ENCODE measurements around the gene KSR2.

KSR2 gene

GRCh38 chr12:117968151-117968789, 520 bp downstream of the KSR2 start:
- no peak for DNase-seq (ENCODE audit: low read depth)
- TF ChIP-seq, protein P1, sequence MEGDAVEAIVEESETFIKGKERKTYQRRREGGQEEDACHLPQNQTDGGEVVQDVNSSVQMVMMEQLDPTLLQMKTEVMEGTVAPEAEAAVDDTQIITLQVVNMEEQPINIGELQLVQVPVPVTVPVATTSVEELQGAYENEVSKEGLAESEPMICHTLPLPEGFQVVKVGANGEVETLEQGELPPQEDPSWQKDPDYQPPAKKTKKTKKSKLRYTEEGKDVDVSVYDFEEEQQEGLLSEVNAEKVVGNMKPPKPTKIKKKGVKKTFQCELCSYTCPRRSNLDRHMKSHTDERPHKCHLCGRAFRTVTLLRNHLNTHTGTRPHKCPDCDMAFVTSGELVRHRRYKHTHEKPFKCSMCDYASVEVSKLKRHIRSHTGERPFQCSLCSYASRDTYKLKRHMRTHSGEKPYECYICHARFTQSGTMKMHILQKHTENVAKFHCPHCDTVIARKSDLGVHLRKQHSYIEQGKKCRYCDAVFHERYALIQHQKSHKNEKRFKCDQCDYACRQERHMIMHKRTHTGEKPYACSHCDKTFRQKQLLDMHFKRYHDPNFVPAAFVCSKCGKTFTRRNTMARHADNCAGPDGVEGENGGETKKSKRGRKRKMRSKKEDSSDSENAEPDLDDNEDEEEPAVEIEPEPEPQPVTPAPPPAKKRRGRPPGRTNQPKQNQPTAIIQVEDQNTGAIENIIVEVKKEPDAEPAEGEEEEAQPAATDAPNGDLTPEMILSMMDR (conservative IDR thresholded peaks at IDR 0.05; ENCODE audit: control insufficient read depth, insufficient read depth, low read depth, low read length) = no peak
- H3K4me3 ChIP-seq (ENCODE audit: control insufficient read depth, low read depth, low read length) = no peak overlapping the region

DNA sequence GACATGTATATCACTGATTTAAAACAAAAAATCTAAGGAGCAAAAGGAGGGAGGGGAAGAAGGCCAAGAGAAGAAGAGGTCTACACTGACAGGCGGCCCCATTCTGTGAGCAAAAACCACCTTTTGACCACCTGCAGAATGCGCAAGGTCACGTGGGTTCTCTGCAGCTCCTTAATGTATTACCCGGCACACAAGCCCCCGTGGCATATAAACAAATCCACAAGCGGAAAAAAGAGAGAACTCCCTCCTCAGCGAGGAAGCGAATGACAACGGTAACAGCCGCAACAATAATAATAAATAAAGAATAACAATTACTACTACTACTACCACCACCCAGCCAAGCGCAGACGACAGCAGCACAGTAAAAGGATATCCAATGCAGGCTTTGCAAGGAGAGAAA, 1.3 kb downstream of the KSR2 start:
- no peak for DNase-seq (ENCODE audit: low read depth)
- H3K4me3 ChIP-seq (ENCODE audit: control insufficient read depth, low read depth, low read length) = no peak overlapping the region
- TF ChIP-seq, protein P1 (conservative IDR thresholded peaks at IDR 0.05; ENCODE audit: control insufficient read depth, insufficient read depth, low read depth, low read length) = no peak

GRCh38 chr12:117967043-117967442, 1.7 kb downstream of the KSR2 start:
- TF ChIP-seq, protein P1 (conservative IDR thresholded peaks at IDR 0.05; ENCODE audit: control insufficient read depth, insufficient read depth, low read depth, low read length) = no peak
- no peak for DNase-seq (ENCODE audit: low read depth)
- no peak overlapping the region for H3K4me3 ChIP-seq (ENCODE audit: control insufficient read depth, low read depth, low read length)

DNA sequence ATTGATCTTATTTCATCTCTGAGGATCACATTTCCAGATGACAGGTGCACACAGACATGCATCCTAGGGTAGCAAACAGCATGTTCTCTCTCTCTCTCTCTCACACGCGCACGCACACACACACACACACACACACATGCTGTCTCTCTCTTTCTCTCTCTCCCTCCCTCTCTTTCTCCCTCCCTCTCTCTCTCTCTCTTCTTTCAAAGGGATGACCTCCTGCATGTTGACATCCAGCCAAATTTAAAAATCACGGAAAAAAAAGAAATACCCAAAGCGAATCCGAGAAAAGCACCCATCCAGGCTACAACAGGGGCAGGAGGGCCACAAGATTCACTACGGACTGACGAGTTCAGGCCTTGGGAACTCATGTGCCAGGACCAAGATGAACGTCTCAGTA, 2.3 kb downstream of the KSR2 start:
- DNase-seq (ENCODE audit: low read depth) = no peak
- H3K4me3 ChIP-seq (ENCODE audit: control insufficient read depth, low read depth, low read length) = no peak overlapping the region
- TF ChIP-seq, protein P1 (conservative IDR thresholded peaks at IDR 0.05; ENCODE audit: control insufficient read depth, insufficient read depth, low read depth, low read length) = no peak

GRCh38 chr12:117963836-117964235, 5.0 kb downstream of the KSR2 start:
- TF ChIP-seq, protein P1 (conservative IDR thresholded peaks at IDR 0.05; ENCODE audit: control insufficient read depth, insufficient read depth, low read depth, low read length) = no peak
- no peak for DNase-seq (ENCODE audit: low read depth)
- no peak overlapping the region for H3K4me3 ChIP-seq (ENCODE audit: control insufficient read depth, low read depth, low read length)

GRCh38 chr12:117936722-117937484, 31.9 kb downstream of the KSR2 start:
- TF ChIP-seq, protein P1 (conservative IDR thresholded peaks at IDR 0.05; ENCODE audit: control insufficient read depth, insufficient read depth, low read depth, low read length) = no peak
- H3K4me3 ChIP-seq (ENCODE audit: control insufficient read depth, low read depth, low read length) = no peak overlapping the region
- DNase-seq (ENCODE audit: low read depth) = no peak
